Uterus (tissue), 4 donors: ENCODE measurements around the gene DTHD1. TPM values are rescaled to one million over a fixed set of nuclear protein-coding genes. Genes with fewer than 3 reads are reported as not detected.

Experiments
- DNase-seq, 2 donors: peaks; one replicate each; pipeline ENCODE4 v3.0.0-alpha.2; 2019 to 2020
- H3K27ac ChIP-seq, 2 donors: fragments of 200-600 bp; sonication (generic); 1 replicate in 1 of 2; 2 replicates in 1 of 2; pipeline ENCODE4 v1.5.1; 2016 to 2018
- H3K27me3 ChIP-seq, 2 donors: fragments of 200-600 bp; sonication (generic); one replicate each; pipeline ENCODE4 v1.5.1; 2018 to 2019; ENCODE audit warnings: control low read depth in 1 of 2
- H3K36me3 ChIP-seq, 2 donors: fragments of 200-600 bp; sonication (generic); one replicate each; pipeline ENCODE4 v1.5.1; 2019; ENCODE audit warnings: control low read depth in 1 of 2
- H3K4me1 ChIP-seq, 2 donors: fragments of 200-600 bp; sonication (generic); one replicate each; pipeline ENCODE4 v1.5.1; 2018 to 2019; ENCODE audit warnings: control low read depth in 1 of 2
- H3K4me3 ChIP-seq, 2 donors: fragments of 200-600 bp; sonication (generic); 1 replicate in 1 of 2; 2 replicates in 1 of 2; pipeline ENCODE4 v1.5.1; 2018 to 2019; ENCODE audit warnings: mild to moderate bottlenecking in 1 of 2
- H3K9me3 ChIP-seq, 2 donors: fragments of 200-600 bp; sonication (generic); one replicate each; pipeline ENCODE4 v1.5.1; 2019; ENCODE audit warnings: control low read depth in 1 of 2
- POLR2A ChIP-seq, 2 donors: fragments of 450-650 bp; IDR thresholded peaks; one replicate each; pipeline ENCODE4 v1.6.1; 2016; ENCODE audit warnings: antibody characterized with exemption in 2 of 2, mild to moderate bottlenecking in 1 of 2, moderate library complexity in 1 of 2
- intact Hi-C: fragments of 100-400 bp; cut with DNase I; formaldehyde crosslinking; loops from one replicate; pipeline ENCODE4 v1.15.1; 2023; ENCODE audit warnings: low total_unique reads
- total RNA-seq, 4 donors: library from RNA; depleted of rRNA in 3 of 4; stranded (reverse); fragments of >200 nt in 3 of 4; gene quantifications; one replicate each; pipeline versions ENCODE4 v1.1.0 to v1.2.4, GENCODE V29; 2014 to 2023
- TF ChIP-seq, protein P1 (sequence below), 4 experiments: fragments of 200-600 bp in 2 of 4; fragments of 450-650 bp in 2 of 4; sonication (generic) in 2 of 4; IDR thresholded peaks; one replicate each; pipeline ENCODE4 v1.5.1; 2016 to 2019; ENCODE audit warnings: antibody characterized with exemption in 4 of 4, mild to moderate bottlenecking in 2 of 4, moderate library complexity in 1 of 4
- donor health status: DM: yes; HTN: yes; CAD: no.

The DTHD1 gene
- total RNA-seq, 4 donors from 2014 or later = 1.0 to 2.5 (median 2.1) TPM

GRCh38 chr4:36288731-36289426, 7.5 kb downstream of the DTHD1 start:
- intact Hi-C loops = no loop called here
- H3K4me1 ChIP-seq = no peaks in the 10 kb centered on the region

DNA sequence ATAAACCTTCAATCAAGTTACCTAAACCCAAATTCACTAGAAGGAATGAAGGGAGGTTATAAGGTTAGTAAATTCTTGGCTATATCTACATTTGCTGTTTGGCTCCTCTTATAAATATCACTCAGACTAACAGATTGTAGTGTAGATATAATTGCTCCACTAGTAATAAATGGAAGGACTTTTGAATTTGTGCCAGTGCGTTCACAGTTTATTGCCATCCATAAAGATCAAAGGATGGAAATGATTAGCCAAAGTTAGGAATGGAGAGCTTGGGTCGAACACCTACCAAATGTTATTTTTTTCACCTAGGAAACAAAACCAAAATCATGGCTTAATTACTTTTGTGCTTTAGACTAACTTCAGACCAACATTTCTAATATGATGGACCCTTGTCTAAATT, 9.2 kb downstream of the DTHD1 start:
- intact Hi-C loops = no loop called here
- H3K9me3 ChIP-seq = no peaks in the 10 kb centered on the region
- H3K36me3 ChIP-seq = no peaks in the 10 kb centered on the region
- H3K27me3 ChIP-seq = no peaks in the 10 kb centered on the region
- no peaks in the 10 kb centered on the region for H3K4me1 ChIP-seq
- TF ChIP-seq POLR2A (IDR thresholded peaks at IDR 0.05) = no peak
- TF ChIP-seq, protein P1, sequence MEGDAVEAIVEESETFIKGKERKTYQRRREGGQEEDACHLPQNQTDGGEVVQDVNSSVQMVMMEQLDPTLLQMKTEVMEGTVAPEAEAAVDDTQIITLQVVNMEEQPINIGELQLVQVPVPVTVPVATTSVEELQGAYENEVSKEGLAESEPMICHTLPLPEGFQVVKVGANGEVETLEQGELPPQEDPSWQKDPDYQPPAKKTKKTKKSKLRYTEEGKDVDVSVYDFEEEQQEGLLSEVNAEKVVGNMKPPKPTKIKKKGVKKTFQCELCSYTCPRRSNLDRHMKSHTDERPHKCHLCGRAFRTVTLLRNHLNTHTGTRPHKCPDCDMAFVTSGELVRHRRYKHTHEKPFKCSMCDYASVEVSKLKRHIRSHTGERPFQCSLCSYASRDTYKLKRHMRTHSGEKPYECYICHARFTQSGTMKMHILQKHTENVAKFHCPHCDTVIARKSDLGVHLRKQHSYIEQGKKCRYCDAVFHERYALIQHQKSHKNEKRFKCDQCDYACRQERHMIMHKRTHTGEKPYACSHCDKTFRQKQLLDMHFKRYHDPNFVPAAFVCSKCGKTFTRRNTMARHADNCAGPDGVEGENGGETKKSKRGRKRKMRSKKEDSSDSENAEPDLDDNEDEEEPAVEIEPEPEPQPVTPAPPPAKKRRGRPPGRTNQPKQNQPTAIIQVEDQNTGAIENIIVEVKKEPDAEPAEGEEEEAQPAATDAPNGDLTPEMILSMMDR (IDR thresholded peaks at IDR 0.05) = no peak
- no peak for DNase-seq
- no peak overlapping the region for H3K27ac ChIP-seq
- no peak overlapping the region for H3K4me3 ChIP-seq

More at GRCh38 chr4:36288731-36289426, 7.5 kb downstream of the DTHD1 start:
- TF ChIP-seq POLR2A (IDR thresholded peaks at IDR 0.05) = no peak
- TF ChIP-seq, protein P1 (IDR thresholded peaks at IDR 0.05) = no peak
- Histone ChIP-seq H3K9me3 (no peaks in the 10 kb centered on the region), H3K4me3 (no peak overlapping the region), H3K27me3 (no peaks in the 10 kb centered on the region), H3K36me3 (no peaks in the 10 kb centered on the region), H3K27ac (no peak overlapping the region)
- no peak for DNase-seq

GRCh38 chr4:36292556-36293188, 11.3 kb downstream of the DTHD1 start:
- intact Hi-C loops = no loop called here
- no peak for DNase-seq
- Histone ChIP-seq H3K4me1 (no peaks in the 10 kb centered on the region), H3K9me3 (no peaks in the 10 kb centered on the region), H3K27ac (no peak overlapping the region), H3K27me3 (no peaks in the 10 kb centered on the region), H3K36me3 (no peaks in the 10 kb centered on the region), H3K4me3 (no peak overlapping the region)
- TF ChIP-seq, protein P1 (IDR thresholded peaks at IDR 0.05) = no peak
- TF ChIP-seq POLR2A (IDR thresholded peaks at IDR 0.05) = no peak

DNA sequence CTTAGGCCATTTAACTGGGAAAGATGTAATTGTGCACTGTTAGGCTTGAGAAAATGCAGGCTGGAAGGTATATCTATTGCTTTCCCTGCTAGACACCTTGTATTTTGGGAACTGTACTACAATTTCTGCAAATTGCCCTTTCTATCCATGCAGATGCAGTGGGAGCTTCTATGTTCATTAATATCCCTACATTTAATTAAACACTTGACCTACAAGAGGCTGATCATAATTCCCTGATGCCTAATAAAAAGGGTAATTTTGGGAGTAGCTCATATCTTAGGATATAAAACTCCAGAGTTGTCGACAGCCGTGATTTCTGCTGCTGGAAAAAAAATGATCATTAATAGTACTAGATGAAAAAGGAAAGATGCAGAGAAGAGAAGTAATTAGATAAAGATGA, 19.7 kb downstream of the DTHD1 start:
- intact Hi-C loops = no loop called here
- Histone ChIP-seq H3K36me3 (no peaks in the 10 kb centered on the region), H3K4me1 (no peaks in the 10 kb centered on the region), H3K27me3 (no peaks in the 10 kb centered on the region), H3K27ac (no peak overlapping the region), H3K9me3 (no peaks in the 10 kb centered on the region), H3K4me3 (no peak overlapping the region)
- TF ChIP-seq, protein P1 (IDR thresholded peaks at IDR 0.05) = no peak
- no peak for TF ChIP-seq POLR2A (IDR thresholded peaks at IDR 0.05)
- no peak for DNase-seq

GRCh38 chr4:36303426-36304137, 22.2 kb downstream of the DTHD1 start:
- no peak overlapping the region for H3K27ac ChIP-seq
- DNase-seq = no peak

More at GRCh38 chr4:36303426-36304137, 22.2 kb downstream of the DTHD1 start:
- TF ChIP-seq, protein P1 (IDR thresholded peaks at IDR 0.05) = no peak
- TF ChIP-seq POLR2A (IDR thresholded peaks at IDR 0.05) = no peak
- Histone ChIP-seq H3K4me1 (no peaks in the 10 kb centered on the region), H3K36me3 (no peaks in the 10 kb centered on the region), H3K9me3 (no peaks in the 10 kb centered on the region), H3K4me3 (no peak overlapping the region), H3K27me3 (no peaks in the 10 kb centered on the region)
- intact Hi-C loops = no loop called here
